Gastroesophageal sphincter (tissue), 3 donors: ENCODE results near the gene STAT4.

ENCODE experiments used
- POLR2A ChIP-seq, 2 donors: fragments of 450-650 bp; IDR thresholded peaks; one replicate each; pipeline ENCODE4 v1.6.1; 2017; ENCODE audit warnings: antibody characterized with exemption in 2 of 2, mild to moderate bottlenecking in 2 of 2, moderate library complexity in 1 of 2
- POLR2AphosphoS5 ChIP-seq: sonication (generic); formaldehyde crosslinking; IDR thresholded peaks from one replicate; pipeline ENCODE4 v1.6.1; 2017; ENCODE audit warnings: antibody characterized with exemption
- TF ChIP-seq, protein P1 (sequence below), 4 experiments: fragments of 200-600 bp in 2 of 4; fragments of 450-650 bp in 2 of 4; sonication (generic) in 1 of 4; IDR thresholded peaks; one replicate each; pipeline ENCODE4 v1.5.1; 2017 to 2019; ENCODE audit warnings: antibody characterized with exemption in 4 of 4, mild to moderate bottlenecking in 2 of 4, moderate library complexity in 2 of 4

- TF ChIP-seq POLR2AphosphoS5 (no peak), POLR2A (IDR thresholded peaks at IDR 0.05) (no peak)
- TF ChIP-seq, protein P1, sequence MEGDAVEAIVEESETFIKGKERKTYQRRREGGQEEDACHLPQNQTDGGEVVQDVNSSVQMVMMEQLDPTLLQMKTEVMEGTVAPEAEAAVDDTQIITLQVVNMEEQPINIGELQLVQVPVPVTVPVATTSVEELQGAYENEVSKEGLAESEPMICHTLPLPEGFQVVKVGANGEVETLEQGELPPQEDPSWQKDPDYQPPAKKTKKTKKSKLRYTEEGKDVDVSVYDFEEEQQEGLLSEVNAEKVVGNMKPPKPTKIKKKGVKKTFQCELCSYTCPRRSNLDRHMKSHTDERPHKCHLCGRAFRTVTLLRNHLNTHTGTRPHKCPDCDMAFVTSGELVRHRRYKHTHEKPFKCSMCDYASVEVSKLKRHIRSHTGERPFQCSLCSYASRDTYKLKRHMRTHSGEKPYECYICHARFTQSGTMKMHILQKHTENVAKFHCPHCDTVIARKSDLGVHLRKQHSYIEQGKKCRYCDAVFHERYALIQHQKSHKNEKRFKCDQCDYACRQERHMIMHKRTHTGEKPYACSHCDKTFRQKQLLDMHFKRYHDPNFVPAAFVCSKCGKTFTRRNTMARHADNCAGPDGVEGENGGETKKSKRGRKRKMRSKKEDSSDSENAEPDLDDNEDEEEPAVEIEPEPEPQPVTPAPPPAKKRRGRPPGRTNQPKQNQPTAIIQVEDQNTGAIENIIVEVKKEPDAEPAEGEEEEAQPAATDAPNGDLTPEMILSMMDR (IDR thresholded peaks at IDR 0.05), result no peak
Measured at GRCh38 chr2:191032588-191033429, 118.0 kb downstream of the STAT4 start.
